NCI-H2081 (cell line): Measurements from ENCODE around the gene SOCS1.

Source experiments
- DNase-seq, 2 experiments: peaks; one replicate each; lab custom pipeline; 2025; lab: John Stamatoyannopoulos, UW

Gene SOCS1

GRCh38 chr16:11204513-11205047 is 51.4 kb downstream of the SOCS1 start:
- no peak for DNase-seq
